CD4-positive, CD25-positive, alpha-beta regulatory T cell (primary cell): ENCODE data around the gene EHD1. TPM values are rescaled to one million over a fixed set of nuclear protein-coding genes. Genes with fewer than 3 reads are reported as not detected.

Experiments
- ATAC-seq, 2 donors: fragments of 150-1000 bp; cut with Tn5 transposase; one replicate each; pipeline ENCODE4 v1.10.0; 2021; ENCODE audit warnings: low read depth in 2 of 2, moderate number of reproducible peaks in 2 of 2, moderate library complexity in 1 of 2
- DNase-seq, 3 donors: peaks; one replicate each; pipeline versions ENCODE4 v3.0.0 to v3.0.0-alpha.2; 2012 to 2022; ENCODE audit warnings: mixed read lengths in 1 of 3
- H3K27ac ChIP-seq: one replicate; pipeline ENCODE4 v1.7.0; 2013; ENCODE audit warnings: mild to moderate bottlenecking, low read length; ENCODE audit not compliant: insufficient read depth, poor library complexity, severe bottlenecking
- H3K27me3 ChIP-seq: one replicate; pipeline ENCODE4 v1.7.0; 2013; ENCODE audit warnings: low read length; ENCODE audit not compliant: control insufficient read depth, insufficient read depth
- H3K36me3 ChIP-seq: one replicate; pipeline ENCODE4 v1.7.0; 2013; ENCODE audit warnings: mild to moderate bottlenecking, low read length, moderate library complexity; ENCODE audit not compliant: control insufficient read depth, insufficient read depth
- H3K4me1 ChIP-seq: 2 replicates; pipeline ENCODE4 v1.7.0; 2013; ENCODE audit warnings: mild to moderate bottlenecking, low read length; ENCODE audit not compliant: insufficient read depth, control insufficient read depth, poor library complexity, severe bottlenecking
- H3K4me3 ChIP-seq: one replicate; pipeline ENCODE4 v1.7.0; 2013; ENCODE audit warnings: low read depth, mild to moderate bottlenecking, low read length, moderate library complexity
- H3K9me3 ChIP-seq, 2 experiments: 1 replicate in 1 of 2; 2 replicates in 1 of 2; pipeline ENCODE4 v1.7.0; 2013; ENCODE audit warnings: low read length in 2 of 2, mild to moderate bottlenecking in 1 of 2, moderate library complexity in 1 of 2; ENCODE audit not compliant: control insufficient read depth in 2 of 2
- H3K27ac Mint-ChIP-seq, 3 donors: one replicate each; pipeline ENCODE4 v1.8.0; 2020 to 2022; ENCODE audit warnings: mild to moderate bottlenecking in 3 of 3, mixed read lengths in 3 of 3, moderate library complexity in 2 of 3
- H3K27me3 Mint-ChIP-seq: one replicate; pipeline ENCODE4 v1.8.0; 2022; ENCODE audit warnings: mild to moderate bottlenecking, mixed read lengths
- H3K36me3 Mint-ChIP-seq: one replicate; pipeline ENCODE4 v1.8.0; 2020; ENCODE audit warnings: mixed read lengths
- H3K4me1 Mint-ChIP-seq, 4 donors: one replicate each; pipeline ENCODE4 v1.8.0; 2020 to 2022; ENCODE audit warnings: mixed read lengths in 4 of 4, mild to moderate bottlenecking in 1 of 4
- H3K4me3 Mint-ChIP-seq, 4 donors: one replicate each; pipeline ENCODE4 v1.8.0; 2020 to 2022; ENCODE audit warnings: mild to moderate bottlenecking in 4 of 4, mixed read lengths in 4 of 4, moderate library complexity in 3 of 4
- H3K9me3 Mint-ChIP-seq, 7 donors: one replicate each; pipeline ENCODE4 v1.8.0; 2020 to 2022; ENCODE audit warnings: mixed read lengths in 7 of 7, mild to moderate bottlenecking in 3 of 7, moderate library complexity in 2 of 7
- polyA plus RNA-seq, 4 donors: library from polyadenylated mRNA; unstranded; fragments of 300-500 nt; fragmentation: Illumina TruSeq; gene quantifications; one replicate each; pipeline ENCODE4 v1.2.3, GENCODE V29; 2021
- total RNA-seq: library from RNA; stranded (reverse); gene quantifications from one replicate; pipeline ENCODE4 v1.2.3, GENCODE V29; 2022

EHD1 gene
- total and polyA plus RNA-seq, 5 donors from 2014 or later, result 180 to 223 (median 184) TPM

DNA sequence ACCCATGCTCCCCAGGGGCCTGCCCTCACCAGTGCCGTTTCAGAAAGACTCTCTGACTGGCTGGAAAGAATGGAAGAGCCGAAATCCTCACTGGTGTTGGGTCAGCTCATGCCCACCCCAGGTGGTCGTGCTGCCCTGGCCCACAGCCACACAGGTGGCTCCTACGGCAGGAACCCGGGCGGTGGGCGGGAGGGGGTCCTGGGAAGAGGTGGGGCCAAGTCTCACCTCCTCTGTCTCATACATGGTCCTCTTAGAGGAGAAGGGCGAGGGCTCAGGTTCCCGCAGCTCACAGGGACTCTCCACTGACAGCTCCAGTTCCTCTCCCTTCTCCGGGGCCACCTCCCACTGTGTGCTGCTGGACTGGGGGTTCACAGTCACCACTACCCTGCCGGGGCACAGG is 30.3 kb upstream of the EHD1 start:
- H3K4me1 ChIP-seq, result no peaks in the 10 kb centered on the region
- Mint-ChIP-seq H3K4me1 (no peaks in the 10 kb centered on the region), H3K27me3 (no peaks in the 10 kb centered on the region), H3K4me3 (peak overlapping the region in 1 of 4 donors; percentile 55), H3K9me3 (peaks cover 0 to 1% (median 0%) of the 10 kb centered on the region in 7 donors), H3K36me3 (peaks cover 22% of the 10 kb centered on the region), H3K27ac (peak overlapping the region in 1 of 3 donors; percentile 26)
- DNase-seq (no peak), ATAC-seq (no peak)
- H3K36me3 ChIP-seq, result peaks cover 65% of the 10 kb centered on the region
- H3K9me3 ChIP-seq, result no peaks in the 10 kb centered on the region
- no peaks in the 10 kb centered on the region for H3K27me3 ChIP-seq
- no peak overlapping the region for H3K4me3 ChIP-seq
- no peak overlapping the region for H3K27ac ChIP-seq

DNA sequence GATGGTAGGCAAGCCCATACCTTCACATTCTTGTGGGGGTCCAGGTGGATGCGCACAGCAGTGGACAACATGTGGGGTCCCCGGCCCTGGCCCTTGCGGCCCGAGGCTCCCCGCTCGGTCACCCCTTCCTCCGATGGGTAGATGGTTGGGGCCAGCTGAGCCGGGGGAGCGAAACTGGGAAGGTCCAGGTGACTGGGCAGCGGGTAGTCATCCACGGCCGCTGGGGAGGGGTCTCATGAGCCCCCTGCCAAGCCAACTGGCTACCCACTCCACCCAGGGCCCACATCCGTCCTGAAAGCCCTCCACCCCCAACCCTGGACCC is 27.9 kb upstream of the EHD1 start:
- Histone ChIP-seq H3K9me3 (no peaks in the 10 kb centered on the region), H3K27me3 (no peaks in the 10 kb centered on the region), H3K4me3 (no peak overlapping the region), H3K27ac (no peak overlapping the region), H3K4me1 (no peaks in the 10 kb centered on the region), H3K36me3 (peaks cover 58% of the 10 kb centered on the region)
- DNase-seq, result no peak
- Mint-ChIP-seq H3K4me1 (peaks cover 0 to 8% (median 4%) of the 10 kb centered on the region in 4 donors), H3K27ac (no peak overlapping the region), H3K27me3 (no peaks in the 10 kb centered on the region), H3K36me3 (peaks cover 15% of the 10 kb centered on the region), H3K9me3 (peaks cover 0 to 1% (median 0%) of the 10 kb centered on the region in 7 donors), H3K4me3 (no peak overlapping the region)
- ATAC-seq, result no peak

DNA sequence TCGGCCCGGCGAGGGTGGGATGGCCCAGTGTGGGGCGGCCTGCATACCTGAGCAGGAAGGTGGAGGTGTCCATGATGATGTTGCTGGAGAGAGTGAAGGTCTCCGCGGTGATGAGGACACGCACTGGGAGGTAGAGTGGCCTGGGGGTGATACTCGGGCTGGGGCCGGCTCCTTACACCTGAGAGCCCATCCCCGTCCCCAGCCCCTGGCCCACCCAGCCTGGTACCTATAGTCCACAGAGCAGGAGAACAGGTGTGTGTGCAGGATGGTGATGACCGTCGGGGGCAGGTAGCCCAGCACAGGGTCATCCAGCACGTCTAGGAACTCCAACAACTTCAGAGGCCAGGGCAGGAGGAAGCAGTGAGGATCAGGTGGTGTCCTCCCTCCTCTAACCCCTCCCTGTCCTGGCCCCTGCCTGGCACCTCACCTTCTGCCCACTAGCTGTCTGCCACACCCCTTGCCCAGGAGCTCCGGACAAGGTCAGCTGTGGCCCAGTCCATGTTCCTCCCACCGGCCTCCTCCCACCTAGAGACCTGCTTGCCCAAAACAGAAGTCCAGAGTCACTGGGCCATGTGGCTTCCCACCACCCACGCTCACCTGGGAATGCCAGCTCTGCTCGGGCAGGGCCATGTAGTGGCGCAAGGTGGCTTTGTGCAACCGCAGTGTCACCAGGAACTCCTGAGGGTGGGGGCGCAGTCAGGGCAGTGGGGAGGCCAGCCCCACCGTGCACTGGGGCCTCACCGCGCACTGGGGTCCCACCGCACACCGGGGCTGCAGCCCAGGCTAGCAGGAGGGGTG is 27.3 kb upstream of the EHD1 start:
- H3K27me3 ChIP-seq, result no peaks in the 10 kb centered on the region
- H3K4me1 ChIP-seq, result peaks cover 4% of the 10 kb centered on the region
- H3K36me3 ChIP-seq, result peaks cover 54% of the 10 kb centered on the region
- no peak overlapping the region for H3K27ac ChIP-seq
- H3K4me3 ChIP-seq, result no peak overlapping the region
- Mint-ChIP-seq H3K9me3 (peaks cover 0 to 1% (median 0%) of the 10 kb centered on the region in 7 donors), H3K27ac (no peak overlapping the region), H3K4me3 (peak overlapping the region in 1 of 4 donors; percentile 83), H3K4me1 (peaks cover 0 to 13% (median 8%) of the 10 kb centered on the region in 4 donors), H3K36me3 (peaks cover 14% of the 10 kb centered on the region), H3K27me3 (no peaks in the 10 kb centered on the region)
- ATAC-seq, result no peak
- H3K9me3 ChIP-seq, result no peaks in the 10 kb centered on the region
- DNase-seq, result no peak

DNA sequence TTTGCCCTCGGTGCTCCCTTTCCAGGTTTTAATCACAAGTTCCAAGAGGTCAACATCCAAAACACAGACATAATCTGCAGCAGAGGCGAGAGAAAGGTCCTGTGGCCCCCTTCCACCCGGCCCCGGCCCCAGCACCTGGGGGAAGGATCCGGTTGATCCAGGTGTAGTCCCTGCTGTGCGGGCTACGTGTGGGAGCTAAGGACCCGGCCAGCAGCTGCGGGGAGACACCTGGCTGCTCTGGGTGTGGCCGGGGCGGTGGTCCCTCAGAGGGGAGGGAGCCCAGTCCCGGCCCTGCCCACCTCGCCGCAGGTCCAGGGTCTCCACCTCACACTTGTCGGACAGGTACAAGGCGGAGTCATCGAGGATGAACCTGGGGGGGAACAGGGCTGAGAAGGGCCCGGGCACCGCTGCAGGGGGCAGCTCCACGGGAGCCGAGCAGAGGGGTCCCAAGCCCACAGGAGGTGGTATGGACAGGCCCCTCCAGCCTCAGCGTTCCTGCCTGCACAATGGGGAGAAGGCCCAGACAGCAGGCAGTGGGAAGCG is 24.9 kb upstream of the EHD1 start:
- Mint-ChIP-seq H3K27me3 (no peaks in the 10 kb centered on the region), H3K36me3 (peaks cover 18% of the 10 kb centered on the region)
- no peak for ATAC-seq

DNA sequence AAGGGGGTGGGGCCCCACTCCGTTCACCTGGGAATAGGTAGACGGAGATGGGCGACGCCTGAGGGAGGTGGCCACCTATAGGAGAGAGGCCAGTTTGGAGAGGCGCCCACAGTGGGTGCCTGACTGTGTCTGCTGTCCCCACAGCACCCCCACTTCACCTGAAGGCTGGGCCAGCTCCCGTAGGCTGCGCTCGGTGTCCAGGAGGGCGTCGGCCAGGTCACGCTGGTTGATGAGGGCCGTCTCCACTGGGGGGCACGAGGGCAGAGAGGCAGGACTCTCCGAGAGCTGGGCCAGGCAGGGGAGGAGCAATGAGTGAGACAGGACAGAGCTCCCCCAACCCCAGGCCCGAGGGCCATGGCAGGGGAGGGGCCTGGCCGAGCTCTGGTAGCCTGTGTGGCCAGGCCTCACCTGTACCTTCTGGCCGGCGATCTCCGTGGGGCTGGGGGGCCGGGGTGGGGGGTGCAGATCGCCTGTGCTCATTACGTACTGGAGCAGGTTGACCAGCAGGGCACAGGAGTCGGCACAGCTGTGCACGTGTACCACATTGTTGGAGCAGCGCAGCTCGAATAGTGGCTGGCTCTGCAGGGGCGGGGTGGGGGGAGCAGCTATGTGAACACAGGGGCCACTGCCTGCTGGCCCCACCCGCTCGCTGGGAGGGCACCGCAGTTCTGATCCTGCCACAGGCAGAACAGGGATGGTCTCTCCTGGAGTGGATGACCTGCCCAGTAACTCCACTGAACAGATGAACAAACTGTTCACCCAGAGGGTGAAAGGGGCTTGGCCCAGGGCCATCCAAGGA is 23.9 kb upstream of the EHD1 start:
- Mint-ChIP-seq H3K27ac (no peak overlapping the region), H3K9me3 (peaks cover 0 to 1% (median 0%) of the 10 kb centered on the region in 7 donors), H3K4me3 (peak overlapping the region in 1 of 4 donors; percentile 15), H3K36me3 (peaks cover 13% of the 10 kb centered on the region), H3K27me3 (no peaks in the 10 kb centered on the region), H3K4me1 (peaks cover 0 to 25% (median 16%) of the 10 kb centered on the region in 4 donors)
- Histone ChIP-seq H3K4me1 (peaks cover 17% of the 10 kb centered on the region), H3K36me3 (peaks cover 46% of the 10 kb centered on the region), H3K9me3 (no peaks in the 10 kb centered on the region), H3K4me3 (no peak overlapping the region), H3K27ac (no peak overlapping the region), H3K27me3 (no peaks in the 10 kb centered on the region)
- no peak for DNase-seq
- no peak for ATAC-seq

More for the DNA sequence above, 24.9 kb upstream of the EHD1 start:
- Histone ChIP-seq H3K36me3 (peaks cover 42% of the 10 kb centered on the region), H3K4me1 (peaks cover 17% of the 10 kb centered on the region), H3K9me3 (no peaks in the 10 kb centered on the region), H3K27ac (no peak overlapping the region), H3K4me3 (no peak overlapping the region), H3K27me3 (no peaks in the 10 kb centered on the region)
- Mint-ChIP-seq H3K9me3 (peaks cover 0 to 1% (median 0%) of the 10 kb centered on the region in 7 donors), H3K4me1 (peaks cover 0 to 25% (median 14%) of the 10 kb centered on the region in 4 donors), H3K27ac (no peak overlapping the region), H3K4me3 (no peak overlapping the region)
- no peak for DNase-seq

DNA sequence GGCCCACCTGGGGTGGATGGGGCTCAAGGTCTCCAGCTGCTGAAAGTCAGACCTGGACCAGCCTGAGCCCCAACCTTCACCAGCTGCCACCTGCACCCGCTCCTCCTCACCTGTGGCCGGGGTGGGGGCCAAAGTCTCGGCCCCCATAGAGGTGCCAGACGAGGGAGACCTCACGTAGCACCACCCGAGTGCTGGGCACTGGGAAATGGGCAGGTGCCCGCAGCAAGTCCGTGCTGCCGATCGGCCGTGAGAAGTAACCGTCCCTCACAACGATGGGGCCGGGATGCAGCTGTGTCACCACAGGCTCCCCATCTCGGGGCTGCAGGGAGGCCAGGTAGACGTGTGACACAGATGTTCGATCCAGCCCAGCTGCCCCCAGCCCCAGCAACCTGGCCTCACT is 22.4 kb upstream of the EHD1 start:
- Mint-ChIP-seq H3K4me3 (no peak overlapping the region), H3K27me3 (no peaks in the 10 kb centered on the region), H3K27ac (peak overlapping the region in 2 of 3 donors; percentile 84 to 87), H3K9me3 (no peaks in the 10 kb centered on the region), H3K4me1 (peaks cover 0 to 28% (median 16%) of the 10 kb centered on the region in 4 donors), H3K36me3 (peaks cover 16% of the 10 kb centered on the region)
- no peak for ATAC-seq
- Histone ChIP-seq H3K27me3 (no peaks in the 10 kb centered on the region), H3K9me3 (no peaks in the 10 kb centered on the region), H3K4me3 (no peak overlapping the region), H3K27ac (peak overlapping the region; percentile 89), H3K4me1 (peaks cover 17% of the 10 kb centered on the region), H3K36me3 (peaks cover 38% of the 10 kb centered on the region)
- no peak for DNase-seq

DNA sequence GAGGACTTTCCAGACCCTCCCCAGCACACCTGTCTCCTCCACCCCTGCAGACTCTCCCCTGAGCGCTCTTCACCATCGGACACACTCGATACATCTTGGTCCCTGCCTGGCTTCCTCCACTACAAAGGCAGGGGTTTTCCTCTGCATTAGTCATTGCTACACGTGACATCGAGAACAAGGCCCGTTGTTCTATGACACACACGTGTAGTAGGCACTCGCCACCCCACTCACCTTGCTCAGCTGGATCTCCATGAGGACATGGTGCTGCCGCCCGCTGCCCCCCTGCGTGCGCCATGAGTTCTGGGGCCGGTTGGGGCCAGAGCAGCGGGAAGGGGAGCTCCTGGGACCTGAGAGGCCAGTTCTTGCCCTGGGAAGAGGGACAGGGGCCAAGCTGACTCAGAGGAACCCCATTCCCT is 21.9 kb upstream of the EHD1 start:
- H3K36me3 ChIP-seq, result peaks cover 33% of the 10 kb centered on the region
- peaks cover 14% of the 10 kb centered on the region for H3K36me3 Mint-ChIP-seq
- H3K27me3 Mint-ChIP-seq, result no peaks in the 10 kb centered on the region
- DNase-seq (peak; percentile 73 to 81 (median 74)), ATAC-seq (peak; percentile 100)
- H3K4me1 Mint-ChIP-seq, result peaks cover 0 to 28% (median 16%) of the 10 kb centered on the region in 4 donors
- H3K27me3 ChIP-seq, result no peaks in the 10 kb centered on the region
- peak overlapping the region; percentile 89 for H3K27ac ChIP-seq
- H3K9me3 Mint-ChIP-seq, result no peaks in the 10 kb centered on the region
- H3K4me3 ChIP-seq, result peak overlapping the region; percentile 32
- peak overlapping the region; percentile 88 to 91 (median 91) for H3K27ac Mint-ChIP-seq
- H3K4me1 ChIP-seq, result peaks cover 17% of the 10 kb centered on the region
- H3K4me3 Mint-ChIP-seq, result peak overlapping the region; percentile 31 to 60 (median 55)
- no peaks in the 10 kb centered on the region for H3K9me3 ChIP-seq
